IPS-18c (cell line): ENCODE results near the gene NDUFAF2.

ENCODE experiments used
- H3K4me3 ChIP-seq: 2 replicates; pipeline ENCODE4 v1.7.0; 2013; ENCODE audit warnings: low read depth, mild to moderate bottlenecking, low read length, moderate library complexity; ENCODE audit not compliant: insufficient read depth
- H3K9me3 ChIP-seq: one replicate; pipeline ENCODE4 v1.6.1; 2013; ENCODE audit warnings: mild to moderate bottlenecking, low read length, moderate library complexity; ENCODE audit not compliant: control insufficient read depth, insufficient read depth

The NDUFAF2 gene

DNA sequence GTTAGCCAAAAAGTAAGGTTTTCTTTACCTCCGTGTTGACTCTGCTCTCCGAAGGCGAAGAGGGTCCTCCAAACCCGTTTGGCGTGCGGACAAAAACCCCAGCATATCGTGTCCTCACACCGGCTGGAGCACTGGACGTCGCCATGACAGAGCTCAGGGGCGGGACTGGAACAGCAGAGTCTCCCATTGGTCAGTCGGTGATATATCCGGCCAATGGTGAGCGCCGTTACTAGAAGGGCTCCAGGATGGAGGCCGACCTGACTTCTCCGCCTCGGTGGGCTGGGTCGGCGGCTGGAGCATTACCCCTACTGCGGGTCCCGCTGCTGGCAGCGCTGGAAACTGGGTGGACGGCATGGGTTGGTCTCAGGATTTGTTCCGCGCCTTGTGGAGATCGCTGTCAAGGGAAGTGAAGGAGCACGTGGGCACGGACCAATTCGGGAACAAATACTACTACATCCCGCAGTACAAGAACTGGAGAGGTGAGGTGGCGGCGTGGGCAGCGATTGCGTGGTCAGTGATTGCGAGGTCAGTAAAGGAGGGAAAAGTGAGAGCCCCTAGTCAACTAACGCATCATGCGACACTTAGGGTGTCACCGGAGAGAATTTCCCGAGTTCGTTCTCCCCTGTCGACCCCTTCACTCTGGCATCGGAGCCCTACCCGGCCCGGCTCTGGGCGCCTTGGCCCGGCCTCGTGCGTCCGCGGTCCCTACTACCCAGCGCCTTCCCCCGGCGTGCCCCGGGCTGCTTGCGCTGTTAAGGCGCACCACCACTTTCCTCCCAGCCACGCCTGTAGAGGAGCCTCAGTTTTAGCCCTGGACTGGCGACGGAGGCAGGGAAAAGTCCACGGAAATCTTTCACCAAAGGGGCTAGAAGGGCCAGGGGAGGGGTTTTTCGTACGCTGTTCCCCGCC, at the start of gene NDUFAF2, which contains the start of gene ERCC8:
Gene NDUFAF2, plus strand, starts transcription at position 302 of the 909 bp plus-strand sequence. Its CDS starts 51 bp downstream, at position 353.
Gene ERCC8, minus strand, starts transcription at position 167 of the 909 bp plus-strand sequence. Its CDS starts 62 bp downstream, at position 105.
- H3K9me3 ChIP-seq: no peaks in the 10 kb centered on the region
- H3K4me3 ChIP-seq: peak within 1 kb of the TSS; percentile 88

- Histone ChIP-seq H3K9me3 (no peaks in the 10 kb centered on the region), H3K4me3 (no peak overlapping the region)
These were observed 48.0 kb upstream of the NDUFAF2 start for GRCh38 chr5:60896991-60897390.

GRCh38 chr5:60903356-60903755, 41.6 kb upstream of the NDUFAF2 start:
- H3K4me3 ChIP-seq: no peak overlapping the region
- H3K9me3 ChIP-seq: no peaks in the 10 kb centered on the region

GRCh38 chr5:60916646-60917045, 28.4 kb upstream of the NDUFAF2 start:
- no peaks in the 10 kb centered on the region for H3K9me3 ChIP-seq
- H3K4me3 ChIP-seq: no peak overlapping the region

GRCh38 chr5:60918466-60918865, 26.5 kb upstream of the NDUFAF2 start:
- no peaks in the 10 kb centered on the region for H3K9me3 ChIP-seq
- no peak overlapping the region for H3K4me3 ChIP-seq

GRCh38 chr5:60927450-60927849, 17.6 kb upstream of the NDUFAF2 start:
- Histone ChIP-seq H3K9me3 (no peaks in the 10 kb centered on the region), H3K4me3 (no peak overlapping the region)

DNA sequence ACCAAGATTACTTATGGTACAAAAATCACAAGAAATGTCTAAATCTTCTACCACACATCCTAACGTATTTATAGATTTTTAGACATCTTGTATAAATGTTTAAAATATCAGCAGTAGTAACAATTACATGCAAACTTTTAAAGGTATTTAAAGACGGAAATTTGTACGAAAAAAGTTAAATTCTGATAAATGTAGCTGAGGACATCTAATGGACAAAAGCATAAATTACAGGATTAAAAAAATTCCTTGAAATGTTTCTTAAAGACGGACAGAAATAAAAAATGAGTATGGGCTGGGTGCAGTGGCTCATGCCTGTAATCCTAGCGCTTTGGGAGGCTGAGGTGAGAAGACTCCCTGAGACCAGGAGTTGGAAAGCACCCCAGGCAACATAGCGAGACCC, 16.0 kb upstream of the NDUFAF2 start:
- H3K9me3 ChIP-seq: no peaks in the 10 kb centered on the region

GRCh38 chr5:60943624-60944023, 1.4 kb upstream of the NDUFAF2 start:
- peak overlapping the region; percentile 12; the same call in 1 of the 2 replicates for H3K4me3 ChIP-seq
- no peaks in the 10 kb centered on the region for H3K9me3 ChIP-seq

More for the DNA sequence above, 16.0 kb upstream of the NDUFAF2 start:
- no peak overlapping the region for H3K4me3 ChIP-seq

DNA sequence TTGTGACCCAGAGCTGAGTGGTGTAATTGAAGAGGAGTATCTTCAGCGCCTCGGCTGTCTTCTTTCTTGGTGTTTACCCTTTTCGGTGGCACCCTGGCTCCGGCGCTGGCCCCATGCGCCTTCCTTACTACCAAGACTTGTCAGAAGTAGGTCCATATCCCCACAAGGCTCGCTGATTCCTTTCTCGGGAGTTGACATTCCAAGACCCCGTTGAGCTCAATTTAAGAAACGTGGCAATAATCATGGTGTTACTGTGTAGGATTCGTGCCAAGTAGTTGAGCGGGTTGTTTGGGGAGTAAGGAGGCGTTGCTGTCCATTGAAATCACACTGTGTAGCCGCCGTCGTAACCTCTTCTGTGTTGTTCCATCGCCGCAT, 795 bp downstream of the NDUFAF2 start:
- Histone ChIP-seq H3K9me3 (no peaks in the 10 kb centered on the region), H3K4me3 (peak overlapping the region; percentile 88)

- H3K4me3 ChIP-seq: no peak overlapping the region
- H3K9me3 ChIP-seq: no peaks in the 10 kb centered on the region
These were observed 3.7 kb downstream of the NDUFAF2 start for GRCh38 chr5:60948738-60949137.

DNA sequence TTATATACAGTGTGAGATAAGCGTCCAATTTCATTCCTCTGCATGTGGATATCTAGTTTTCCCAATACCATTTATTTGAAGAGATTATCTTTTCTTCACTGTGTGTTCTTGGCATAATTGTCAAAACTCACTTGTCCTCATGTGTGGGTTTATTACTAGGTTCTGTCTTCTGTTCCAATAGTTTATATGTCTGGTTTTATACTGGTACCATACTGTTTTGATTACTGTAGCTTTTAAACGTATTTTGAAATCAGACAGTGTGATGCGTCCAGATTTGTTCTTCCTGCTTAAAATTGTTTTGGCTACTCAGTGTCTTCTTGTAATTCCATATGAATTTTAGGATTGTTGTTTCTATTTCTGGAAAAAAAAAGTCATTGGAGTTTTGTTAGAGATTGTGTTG, 10.2 kb downstream of the NDUFAF2 start:
- H3K9me3 ChIP-seq: no peaks in the 10 kb centered on the region
- H3K4me3 ChIP-seq: no peak overlapping the region

GRCh38 chr5:60958088-60958487, 13.1 kb downstream of the NDUFAF2 start:
- H3K9me3 ChIP-seq: peaks cover 2% of the 10 kb centered on the region
- no peak overlapping the region for H3K4me3 ChIP-seq

- H3K9me3 ChIP-seq: peaks cover 2% of the 10 kb centered on the region
- no peak overlapping the region for H3K4me3 ChIP-seq
These were observed 13.7 kb downstream of the NDUFAF2 start for GRCh38 chr5:60958712-60959111.

GRCh38 chr5:60959156-60959555, 14.2 kb downstream of the NDUFAF2 start:
- no peak overlapping the region for H3K4me3 ChIP-seq
- peaks cover 2% of the 10 kb centered on the region for H3K9me3 ChIP-seq

- H3K9me3 ChIP-seq: peaks cover 2% of the 10 kb centered on the region
- H3K4me3 ChIP-seq: no peak overlapping the region
These were observed 15.6 kb downstream of the NDUFAF2 start for GRCh38 chr5:60960591-60960990.

DNA sequence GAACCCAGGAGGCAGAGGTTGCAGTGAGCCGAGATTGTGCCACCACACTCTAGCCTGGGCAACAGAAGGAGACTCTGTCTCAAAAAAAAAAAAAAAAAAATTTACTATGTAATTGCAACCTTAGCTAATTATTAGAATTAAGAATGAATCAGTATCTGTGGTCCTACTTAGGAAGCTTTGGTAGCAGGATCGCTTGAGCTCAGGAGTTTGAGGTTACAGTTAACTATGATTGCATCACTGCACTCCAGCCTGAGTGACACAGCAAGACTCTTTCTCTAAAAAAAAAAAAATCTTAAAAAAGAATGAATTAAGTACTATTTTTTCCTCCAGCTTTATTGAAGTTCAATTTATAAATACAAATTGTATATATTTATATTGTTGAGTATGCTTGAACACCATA, 16.7 kb downstream of the NDUFAF2 start:
- Histone ChIP-seq H3K4me3 (no peak overlapping the region), H3K9me3 (peaks cover 2% of the 10 kb centered on the region)

DNA sequence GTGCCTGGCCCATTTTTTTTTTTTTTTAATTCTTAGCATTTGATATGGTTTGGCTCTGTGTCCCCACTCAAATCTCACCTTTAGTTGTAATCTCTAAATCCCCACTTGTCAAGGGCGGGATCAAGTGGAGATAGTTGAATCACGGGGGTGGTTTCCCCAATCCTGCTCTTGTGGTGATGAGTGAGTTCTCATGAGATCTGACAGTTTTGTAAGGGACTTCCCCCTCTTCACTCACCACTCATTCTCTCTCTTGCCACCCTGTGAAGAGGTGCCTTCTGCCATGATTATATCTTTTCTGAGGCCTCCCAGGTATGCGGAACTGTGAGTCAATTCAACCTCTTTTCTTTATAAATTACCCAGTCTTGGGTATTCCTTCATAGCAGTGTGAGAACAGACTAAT, 27.2 kb downstream of the NDUFAF2 start:
- H3K4me3 ChIP-seq: no peak overlapping the region
- no peaks in the 10 kb centered on the region for H3K9me3 ChIP-seq

- H3K4me3 ChIP-seq: no peak overlapping the region
- H3K9me3 ChIP-seq: peaks cover 2% of the 10 kb centered on the region
These were observed 33.1 kb downstream of the NDUFAF2 start for GRCh38 chr5:60977956-60978737.
